Lung microvascular endothelial cell (primary cell): ENCODE data around the gene PEX13. TPM values are rescaled to one million over a fixed set of nuclear protein-coding genes. Genes with fewer than 3 reads are reported as not detected.
"Not testable (repeated sequence)": the region's sequence is repeated elsewhere in the genome, so short reads cannot be mapped to it uniquely, and the experiment has no call there.

Source experiments
- DNase-seq, 2 donors: peaks; one replicate each; pipeline versions ENCODE4 v3.0.0 to v3.0.0-alpha.2; 2010; ENCODE audit warnings: low read depth in 2 of 2
- total RNA-seq: library from RNA; depleted of rRNA; stranded (reverse); fragments of >200 nt; gene quantifications from 2 replicates; pipeline ENCODE4 v1.2.1, GENCODE V29; 2014

Gene PEX13
- 27.2 and 41.9 TPM in 2 replicates for total RNA-seq

DNA sequence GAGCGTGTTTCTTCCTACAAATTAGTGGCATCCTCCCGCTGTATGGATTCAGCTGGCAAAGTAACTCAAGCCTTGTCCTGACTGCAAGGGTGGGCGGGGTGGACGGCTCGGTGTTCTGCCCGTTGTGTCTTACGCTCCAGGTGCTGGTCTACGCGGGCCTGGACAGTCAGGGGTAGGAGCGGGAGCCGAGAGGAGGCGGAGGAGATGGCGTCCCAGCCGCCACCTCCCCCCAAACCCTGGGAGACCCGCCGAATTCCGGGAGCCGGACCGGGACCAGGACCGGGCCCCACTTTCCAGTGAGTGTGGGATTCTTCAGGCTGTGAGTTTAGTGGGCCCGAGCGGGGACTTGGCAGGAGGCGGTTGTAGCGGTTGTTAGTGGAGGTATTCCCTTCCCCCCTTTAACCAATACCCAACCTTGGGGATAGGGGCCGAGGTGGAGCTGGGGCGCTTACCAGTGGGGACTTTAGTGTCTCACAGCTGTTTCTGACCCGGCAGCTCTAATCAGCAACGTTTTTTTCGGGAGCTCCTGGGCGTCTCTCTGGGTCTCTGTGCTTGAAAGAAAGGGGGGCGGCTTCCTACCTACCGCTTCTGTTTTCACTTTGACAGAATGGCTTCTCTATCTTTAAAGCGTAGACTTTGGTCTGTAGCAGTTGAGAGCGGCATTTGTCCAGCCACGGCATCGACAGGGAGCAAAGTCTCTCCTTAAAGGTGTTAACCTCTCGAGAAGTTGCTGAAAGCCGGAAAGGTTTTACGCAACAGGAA lies at the start of gene PEX13, which contains the start of gene PUS10:
Gene PEX13 (plus strand): TSS at position 165 of the 762 bp plus-strand sequence. CDS start 40 bp downstream, at position 205.
Gene PUS10 (minus strand): TSS at position 700 of the 762 bp plus-strand sequence. CDS start 6,365 bp downstream, outside the sequence.
- peak; percentile 75 to 81 for DNase-seq

DNA sequence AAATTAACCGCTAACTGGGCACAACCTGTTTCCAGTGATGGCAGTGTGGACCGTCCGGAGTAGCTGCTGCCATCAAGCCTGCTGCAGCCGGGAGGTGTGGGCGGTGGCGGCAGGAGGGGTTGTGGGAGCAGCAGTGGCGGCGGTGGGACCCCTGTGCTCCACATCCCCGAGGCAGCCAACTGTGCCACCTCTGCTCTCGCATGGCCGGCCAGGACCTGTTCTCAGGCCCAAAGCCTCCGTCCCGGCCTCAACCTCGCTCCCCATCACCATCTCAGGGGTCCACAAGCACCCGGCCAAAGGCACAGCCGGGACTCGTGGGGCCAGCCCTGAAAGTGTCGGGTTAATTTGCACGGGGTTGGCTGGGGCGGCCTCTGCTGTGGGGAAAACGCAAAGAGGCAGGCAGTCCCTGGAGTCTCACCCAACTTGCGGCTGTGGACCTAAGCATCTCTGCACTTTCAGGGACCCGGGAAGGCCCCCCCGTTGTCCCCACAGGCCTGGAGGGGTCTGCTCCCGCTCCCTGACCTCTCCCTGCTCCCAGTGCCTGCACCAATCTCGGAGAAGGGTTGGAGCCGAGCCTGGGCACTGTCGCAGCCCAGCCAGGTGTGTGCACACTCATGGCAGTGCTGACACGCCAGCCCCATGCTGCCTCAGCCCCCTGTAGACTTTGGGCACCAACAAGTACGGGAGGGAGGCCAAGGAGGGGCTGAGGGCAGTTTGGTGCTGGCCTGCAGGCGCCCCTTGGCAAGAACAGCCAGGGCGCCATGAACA lies 44.4 kb upstream of the PEX13 start:
- no peak for DNase-seq

- DNase-seq = no peak
These were observed 43.8 kb upstream of the PEX13 start for GRCh38 chr2:60973705-60974104.

GRCh38 chr2:60974652-60975051 lies 42.9 kb upstream of the PEX13 start:
- no peak for DNase-seq

- DNase-seq = no peak
These were observed 41.2 kb upstream of the PEX13 start for GRCh38 chr2:60976256-60976850.

- DNase-seq = no peak
These were observed 40.5 kb upstream of the PEX13 start for GRCh38 chr2:60976875-60977561.

- no peak for DNase-seq
These were observed 40.0 kb upstream of the PEX13 start for GRCh38 chr2:60977562-60977895.

DNA sequence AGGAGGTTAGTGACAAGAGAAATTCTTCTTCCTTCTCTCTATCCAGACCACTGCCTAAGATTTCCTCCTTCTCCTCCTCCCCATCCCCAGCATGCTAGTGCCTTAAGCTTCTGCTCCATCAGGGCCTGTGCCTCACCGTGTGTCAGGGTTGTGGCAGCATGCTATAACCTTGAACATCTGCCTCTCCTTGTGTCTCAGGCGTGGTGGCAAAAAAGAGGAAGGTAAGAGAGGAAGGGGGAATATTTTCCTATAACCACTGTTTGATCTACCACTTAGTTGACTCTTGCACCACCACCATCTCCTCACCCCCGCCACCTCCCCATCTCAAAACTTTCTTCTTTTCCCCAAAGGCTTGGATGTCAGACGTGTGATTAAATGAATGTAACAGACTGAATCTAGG lies 38.3 kb upstream of the PEX13 start:
- DNase-seq = no peak

GRCh38 chr2:60980071-60980815 lies 37.3 kb upstream of the PEX13 start:
- no peak for DNase-seq

GRCh38 chr2:60982066-60982465 lies 35.5 kb upstream of the PEX13 start:
- DNase-seq = not testable (repeated sequence)

GRCh38 chr2:60984720-60985119 lies 32.8 kb upstream of the PEX13 start:
- DNase-seq = no peak

GRCh38 chr2:60987041-60987440 lies 30.5 kb upstream of the PEX13 start:
- no peak for DNase-seq

GRCh38 chr2:60987656-60988055 lies 29.9 kb upstream of the PEX13 start:
- not testable (repeated sequence) for DNase-seq

DNA sequence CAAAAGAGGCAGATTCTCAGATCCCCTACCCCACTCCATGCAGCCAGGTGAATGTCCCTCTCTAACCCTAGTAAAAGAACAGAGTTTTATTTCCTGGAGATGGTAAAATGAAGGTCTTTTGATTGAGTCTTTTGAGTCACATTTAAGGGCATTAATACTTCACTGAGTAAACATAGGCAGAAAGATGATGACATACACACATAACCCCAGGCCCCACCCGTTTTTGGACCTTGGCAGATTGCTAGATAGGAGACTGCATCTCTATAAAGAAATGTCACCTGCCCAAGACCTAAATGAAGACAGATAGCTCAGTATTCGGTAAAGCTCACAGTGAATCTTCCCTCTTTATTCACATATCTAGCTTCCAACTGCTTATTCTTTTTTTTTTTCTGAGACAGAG lies 28.3 kb upstream of the PEX13 start:
- no peak for DNase-seq

- DNase-seq = no peak
These were observed 25.9 kb upstream of the PEX13 start for GRCh38 chr2:60991644-60992043.

DNA sequence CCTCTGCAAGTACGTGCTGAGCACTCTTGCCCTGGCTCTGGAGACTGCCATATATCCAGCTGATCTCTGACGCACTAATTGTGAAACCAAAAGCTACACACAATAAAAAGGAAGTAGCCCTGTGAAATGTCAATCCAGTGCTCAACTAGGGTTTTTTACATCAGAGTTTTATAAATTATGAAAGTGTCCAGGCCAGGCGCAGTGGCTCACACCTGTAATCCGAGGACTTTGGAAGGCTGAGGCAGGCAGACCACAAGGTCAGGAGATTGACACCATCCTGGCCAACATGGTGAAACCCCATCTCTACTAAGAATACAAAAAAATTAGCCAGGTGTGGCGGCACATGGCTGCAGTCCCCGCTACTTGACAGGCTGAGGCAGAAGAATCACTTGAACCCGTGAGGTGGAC lies 24.5 kb upstream of the PEX13 start:
- DNase-seq = no peak

DNA sequence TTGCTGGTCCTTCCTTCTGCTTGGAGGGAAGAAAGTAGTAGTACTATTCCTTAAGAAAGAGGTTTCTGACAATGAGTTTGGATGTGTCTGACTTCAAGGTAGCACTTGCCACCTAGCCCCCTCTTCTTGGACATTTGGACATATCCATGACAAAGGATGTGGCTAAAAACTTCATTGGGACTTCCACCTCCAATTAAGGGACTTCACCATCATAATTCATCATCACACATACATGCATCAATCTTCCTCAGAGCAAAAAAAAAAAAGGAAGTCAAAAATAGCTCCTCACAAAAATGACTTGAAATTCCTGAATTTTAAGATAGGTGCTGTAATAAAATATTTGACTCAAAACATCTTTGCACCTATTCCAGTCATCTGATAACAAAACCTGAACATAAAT lies 23.4 kb upstream of the PEX13 start:
- no peak for DNase-seq

DNA sequence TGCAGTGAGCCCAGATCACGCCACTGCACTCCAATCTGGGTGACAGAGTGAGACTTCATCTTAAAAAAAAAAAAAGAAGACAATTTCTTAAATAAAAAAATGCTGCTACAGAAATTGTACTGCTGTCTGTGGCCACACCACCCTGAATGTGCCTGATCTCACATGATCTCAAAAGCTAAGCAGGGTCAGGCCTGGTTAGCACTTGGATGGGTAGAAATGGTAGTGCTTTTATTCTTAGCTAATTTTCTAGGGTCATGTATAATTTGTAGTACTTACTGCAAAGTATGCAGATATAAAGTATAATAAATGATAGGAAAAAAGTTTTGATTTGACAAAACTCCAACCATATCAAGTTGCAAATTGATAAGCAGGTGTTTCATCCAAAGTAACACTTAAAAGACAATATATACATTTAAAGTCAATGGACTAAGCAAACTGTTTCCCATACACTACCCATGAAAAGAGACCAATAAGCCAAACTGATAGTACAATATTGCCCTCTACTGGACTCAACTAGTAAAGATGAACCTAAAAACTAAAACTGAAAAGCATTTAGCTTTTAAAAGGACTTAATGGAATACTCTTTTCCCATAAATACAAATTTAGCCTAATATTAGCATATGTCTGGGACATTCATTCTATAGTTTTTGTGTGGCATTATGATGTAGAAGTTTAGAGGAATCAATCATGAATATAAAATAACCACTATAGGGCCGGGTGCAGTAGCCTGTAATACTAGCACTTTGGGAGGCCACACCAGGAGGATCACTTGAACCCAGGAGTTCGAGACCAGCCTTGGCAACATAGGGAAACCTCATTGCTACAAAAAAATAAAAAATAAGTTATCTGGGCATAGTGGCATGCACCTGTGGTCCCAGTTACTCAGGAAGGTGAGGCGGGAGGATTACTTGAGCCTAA lies 18.6 kb upstream of the PEX13 start:
- DNase-seq = peak; percentile 62 to 77

- DNase-seq = no peak
These were observed 11.8 kb upstream of the PEX13 start for GRCh38 chr2:61005736-61006135.

DNA sequence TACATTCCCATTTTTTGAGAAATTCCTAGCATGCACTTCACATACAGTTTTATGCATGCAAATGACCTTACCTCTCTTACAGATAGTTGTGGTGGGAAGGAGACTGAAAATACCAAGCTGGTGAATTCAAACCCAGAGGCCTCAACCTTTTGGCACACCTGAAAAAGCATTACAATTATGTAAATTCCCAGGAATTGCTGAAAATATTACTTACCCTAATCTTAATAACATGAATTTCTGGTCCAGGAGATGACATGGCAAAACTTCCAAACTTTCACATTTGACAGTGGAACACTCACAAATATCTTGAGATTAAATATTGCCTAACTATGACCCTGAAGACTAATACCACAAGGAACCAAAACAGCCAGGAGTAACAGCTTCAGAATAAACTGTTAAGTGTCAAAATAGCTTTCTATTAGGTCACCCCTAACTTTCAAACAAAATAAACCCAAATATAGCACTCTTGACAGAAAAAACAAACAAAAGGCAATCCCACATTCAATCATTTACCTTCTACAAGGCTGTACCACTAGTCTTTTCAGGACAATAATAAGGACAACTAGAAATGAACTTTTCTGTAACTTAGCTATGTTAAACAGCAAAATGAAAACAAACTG lies 10.9 kb upstream of the PEX13 start:
- no peak for DNase-seq
